Hippocampal formation (tissue), 2 donors: ENCODE data around the gene EPS8L3.

Experiments
- DNase-seq, 2 donors: peaks; one replicate each; lab custom pipeline; 2025; lab: John Stamatoyannopoulos, UW

EPS8L3 gene

GRCh38 chr1:109739738-109740614, 23.7 kb downstream of the EPS8L3 start:
- DNase-seq, result peak; percentile 39 to 65

- no peak for DNase-seq
These were observed 30.4 kb downstream of the EPS8L3 start for GRCh38 chr1:109733236-109733870.

GRCh38 chr1:109732390-109732881, 31.3 kb downstream of the EPS8L3 start:
- no peak for DNase-seq

GRCh38 chr1:109730666-109731065, 33.1 kb downstream of the EPS8L3 start:
- DNase-seq, result no peak

GRCh38 chr1:109728870-109729269, 34.9 kb downstream of the EPS8L3 start:
- no peak for DNase-seq

- DNase-seq, result no peak
These were observed 36.9 kb downstream of the EPS8L3 start for GRCh38 chr1:109726728-109727373.

GRCh38 chr1:109726007-109726406, 37.7 kb downstream of the EPS8L3 start:
- DNase-seq, result no peak

GRCh38 chr1:109725510-109725909, 38.2 kb downstream of the EPS8L3 start:
- no peak for DNase-seq

GRCh38 chr1:109724933-109725332, 38.8 kb downstream of the EPS8L3 start:
- DNase-seq, result no peak

- DNase-seq, result no peak
These were observed 40.6 kb downstream of the EPS8L3 start for GRCh38 chr1:109722908-109723691.

GRCh38 chr1:109721971-109722370, 41.8 kb downstream of the EPS8L3 start:
- no peak for DNase-seq

- no peak for DNase-seq
These were observed 42.7 kb downstream of the EPS8L3 start for GRCh38 chr1:109721042-109721441.

- DNase-seq, result no peak
These were observed 44.3 kb downstream of the EPS8L3 start for GRCh38 chr1:109719337-109719837.

- no peak for DNase-seq
These were observed 45.2 kb downstream of the EPS8L3 start for GRCh38 chr1:109718495-109718894.

- DNase-seq, result no peak
These were observed 46.0 kb downstream of the EPS8L3 start for GRCh38 chr1:109717729-109718128.

- DNase-seq, result no peak
These were observed 47.1 kb downstream of the EPS8L3 start for GRCh38 chr1:109716570-109717090.

- DNase-seq, result no peak
These were observed 47.6 kb downstream of the EPS8L3 start for GRCh38 chr1:109716121-109716520.

GRCh38 chr1:109714661-109715372, 48.9 kb downstream of the EPS8L3 start:
- no peak for DNase-seq

- no peak for DNase-seq
These were observed 50.1 kb downstream of the EPS8L3 start for GRCh38 chr1:109713636-109714035.

GRCh38 chr1:109712321-109712864, 51.3 kb downstream of the EPS8L3 start:
- DNase-seq, result no peak
